Measurements from ENCODE around the gene CHCHD6. TPM values are rescaled to one million over a fixed set of nuclear protein-coding genes. Genes with fewer than 3 reads are reported as not detected.

CHCHD6 gene
- total RNA-seq, 2 experiments from 2014 or later = 5.4 to 7.4 TPM

DNA sequence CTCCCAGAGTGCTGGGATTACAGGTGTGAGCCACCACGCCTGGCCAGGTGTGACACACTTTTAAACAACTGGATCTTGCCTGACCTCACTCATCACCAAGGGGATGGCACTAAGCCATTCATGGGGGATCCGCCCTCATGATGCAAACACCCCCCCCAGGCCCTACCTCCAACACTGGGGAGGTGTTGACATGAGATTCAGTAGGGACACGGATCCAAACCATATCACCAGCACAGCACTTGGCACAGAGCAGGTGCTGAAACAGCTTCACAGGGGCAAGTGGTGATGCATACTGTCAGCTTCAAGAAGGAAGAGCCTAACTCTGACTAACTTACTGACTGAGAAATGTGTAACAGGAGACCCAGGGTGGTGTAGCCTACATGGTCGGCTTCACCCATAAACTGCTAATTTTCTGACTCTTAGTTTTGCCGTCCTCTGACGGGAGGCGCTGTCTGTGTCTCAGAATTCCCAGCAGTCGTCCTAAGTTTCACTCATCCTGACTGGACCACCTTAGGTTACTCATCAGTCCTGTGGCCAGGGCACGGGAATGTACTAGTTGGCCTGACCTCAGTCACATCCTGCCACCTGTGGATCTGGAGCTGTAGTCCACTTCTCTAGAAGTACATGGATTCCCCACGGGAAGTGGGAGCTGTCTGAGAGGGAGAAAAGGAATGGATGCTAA is 197.0 kb downstream of the CHCHD6 start:
- no peaks in the 10 kb centered on the region for H3K4me1 Mint-ChIP-seq
- POLR2A ChIA-PET = no interaction called here
- H3K9me3 Mint-ChIP-seq = no peaks in the 10 kb centered on the region
- no peak overlapping the region for H3K27ac Mint-ChIP-seq
- CTCF ChIA-PET = interaction anchor here (0.6 to 2.0 kb wide), 3 partner anchors 10 to 113 kb away, joined by 3 to 5 read pairs (median 3); no protein-coding TSS in a partner anchor
- DNase-seq = no peak
- H3K27me3 Mint-ChIP-seq = no peaks in the 10 kb centered on the region
- H3K4me3 Mint-ChIP-seq = no peak overlapping the region
- H3K36me3 Mint-ChIP-seq (ENCODE audit: low read depth) = no peaks in the 10 kb centered on the region

DNA sequence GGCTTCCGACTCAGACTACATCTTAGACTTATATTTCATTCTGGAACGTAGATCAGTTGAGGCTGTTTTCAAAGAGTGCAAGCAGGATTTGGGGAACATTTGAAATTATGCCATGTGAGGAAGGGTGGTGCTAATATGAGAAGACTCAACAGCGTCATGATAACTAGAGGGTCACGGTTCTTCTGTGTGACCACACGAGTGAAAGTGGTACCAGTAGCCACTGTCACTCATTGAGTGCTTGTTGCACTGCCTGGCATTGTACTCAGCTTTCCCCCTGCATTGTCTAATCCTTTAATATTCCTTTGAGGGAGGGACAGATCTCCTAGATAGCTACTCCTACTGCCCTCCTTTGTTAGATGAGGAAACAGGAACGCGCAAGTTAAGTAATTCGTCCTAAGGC is 197.6 kb downstream of the CHCHD6 start:
- no peaks in the 10 kb centered on the region for H3K4me1 Mint-ChIP-seq
- POLR2A ChIA-PET = no interaction called here
- H3K36me3 Mint-ChIP-seq (ENCODE audit: low read depth) = no peaks in the 10 kb centered on the region
- no peak overlapping the region for H3K4me3 Mint-ChIP-seq
- DNase-seq = no peak
- no peaks in the 10 kb centered on the region for H3K27me3 Mint-ChIP-seq
- no peak overlapping the region for H3K27ac Mint-ChIP-seq
- CTCF ChIA-PET = interaction anchor here (1.4 to 2.0 kb wide), 3 partner anchors 10 to 13 kb away, joined by 3 to 5 read pairs (median 5); no protein-coding TSS in a partner anchor
- no peaks in the 10 kb centered on the region for H3K9me3 Mint-ChIP-seq

DNA sequence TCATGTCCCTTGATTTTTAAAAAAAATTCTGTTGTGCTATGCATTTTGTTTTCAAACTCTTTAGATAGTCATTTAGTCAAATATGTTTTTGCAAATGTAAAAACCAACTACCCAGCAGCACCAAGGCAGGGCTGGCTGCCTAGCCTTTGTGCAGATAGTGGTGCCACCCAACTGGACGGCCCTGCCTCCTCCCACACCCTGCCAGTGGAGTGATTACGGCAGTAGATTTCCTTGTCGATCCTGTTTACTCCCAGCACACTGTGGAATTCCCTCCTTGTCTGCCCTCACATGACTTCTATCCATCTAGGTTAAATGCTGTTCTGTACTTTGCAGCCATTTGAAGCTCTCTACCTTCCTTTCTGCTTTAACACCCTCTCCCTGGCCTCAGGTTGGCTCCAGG is 199.5 kb downstream of the CHCHD6 start:
- ChIA-PET POLR2A (no interaction called here), CTCF (interaction anchor here (1.3 to 1.9 kb wide), 2 partner anchors 8 to 13 kb away, joined by 3 to 5 read pairs; no protein-coding TSS in a partner anchor)
- Mint-ChIP-seq H3K27ac (no peak overlapping the region), H3K36me3 (ENCODE audit: low read depth) (no peaks in the 10 kb centered on the region), H3K4me3 (no peak overlapping the region), H3K27me3 (no peaks in the 10 kb centered on the region), H3K9me3 (no peaks in the 10 kb centered on the region), H3K4me1 (peaks cover 2% of the 10 kb centered on the region)
- no peak for DNase-seq

DNA sequence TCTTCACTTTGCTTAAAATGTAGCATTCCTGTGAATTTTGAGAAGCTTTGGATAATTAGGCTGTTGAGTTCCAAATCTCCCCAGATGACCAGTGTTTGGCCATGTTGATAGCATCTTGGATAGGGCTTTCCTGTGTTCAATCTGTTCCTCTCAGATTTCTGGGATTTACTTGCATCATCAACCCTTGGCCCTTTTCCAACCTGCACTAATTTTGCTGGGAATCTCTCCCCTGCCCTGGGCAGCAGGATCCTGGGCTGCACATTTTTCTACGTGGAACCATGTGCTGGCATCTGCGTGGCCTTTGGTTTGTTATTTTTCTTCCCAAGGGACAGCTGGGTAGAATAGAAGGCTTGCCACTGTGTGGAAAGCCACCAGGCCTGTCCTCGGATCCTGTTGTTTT is 203.5 kb downstream of the CHCHD6 start:
- H3K27ac Mint-ChIP-seq = no peak overlapping the region
- ChIA-PET POLR2A (no interaction called here), CTCF (no interaction called here)
- no peaks in the 10 kb centered on the region for H3K9me3 Mint-ChIP-seq
- peaks cover 4% of the 10 kb centered on the region for H3K27me3 Mint-ChIP-seq
- H3K4me3 Mint-ChIP-seq = no peak overlapping the region
- H3K36me3 Mint-ChIP-seq (ENCODE audit: low read depth) = peaks cover 4% of the 10 kb centered on the region
- peaks cover 39% of the 10 kb centered on the region for H3K4me1 Mint-ChIP-seq
- no peak for DNase-seq

DNA sequence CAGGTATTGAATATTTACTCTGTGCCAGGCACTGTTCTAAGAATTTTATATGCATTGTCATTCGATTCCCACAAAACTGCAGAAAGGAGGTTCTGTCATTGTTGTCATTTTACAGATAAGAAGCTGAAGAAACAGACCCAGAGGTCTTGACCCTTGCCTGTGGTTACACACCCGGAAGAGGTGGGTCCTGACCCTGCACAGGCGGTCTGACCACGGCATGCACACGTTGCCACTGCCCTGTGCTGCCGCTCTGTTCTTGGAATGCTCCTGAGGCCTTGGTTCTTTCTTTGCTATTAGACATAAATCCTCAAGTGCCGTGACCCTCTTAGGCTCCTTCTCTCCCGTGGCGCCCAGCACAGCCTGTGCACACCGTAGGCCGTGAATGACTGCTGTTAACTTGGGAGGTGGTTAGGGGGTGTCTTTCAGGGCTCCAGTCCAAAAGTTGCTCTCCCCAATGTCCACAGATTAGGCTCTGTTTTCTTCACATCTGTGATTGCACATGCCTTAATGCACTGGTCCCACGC is 204.8 kb downstream of the CHCHD6 start:
- H3K4me1 Mint-ChIP-seq = peaks cover 47% of the 10 kb centered on the region
- CTCF ChIA-PET = no interaction called here

DNA sequence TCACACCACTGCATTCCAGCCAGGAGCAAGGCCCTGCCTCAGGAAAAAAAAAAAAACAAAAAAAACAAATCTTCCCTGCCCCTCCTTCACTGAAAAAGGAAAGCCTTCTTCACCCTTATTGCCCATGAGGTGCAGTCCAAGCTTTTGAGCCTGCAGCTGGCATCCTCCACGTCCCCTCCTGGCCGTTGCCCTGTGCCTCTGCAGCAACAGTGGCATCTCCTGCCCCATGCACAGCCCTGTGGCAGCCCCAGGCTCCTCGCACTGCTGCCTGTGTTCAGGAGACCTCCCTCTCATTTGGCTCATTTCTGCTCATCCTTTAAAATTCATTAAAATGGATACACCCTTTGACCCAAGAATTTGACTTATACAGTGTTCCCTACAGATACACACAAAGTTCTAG is 206.2 kb downstream of the CHCHD6 start:
- Mint-ChIP-seq H3K4me3 (no peak overlapping the region), H3K9me3 (no peaks in the 10 kb centered on the region), H3K36me3 (ENCODE audit: low read depth) (peaks cover 4% of the 10 kb centered on the region), H3K4me1 (peaks cover 49% of the 10 kb centered on the region), H3K27me3 (peaks cover 4% of the 10 kb centered on the region), H3K27ac (peak overlapping the region; percentile 52)
- ChIA-PET CTCF (interaction anchor here (1.1 kb wide), 1 partner anchor 72 kb away, joined by 5 read pairs; the partner anchor contains the start of gene PLXNA1), POLR2A (no interaction called here)
- DNase-seq = no peak

More for the DNA sequence above, 204.8 kb downstream of the CHCHD6 start:
- Mint-ChIP-seq H3K27me3 (peaks cover 4% of the 10 kb centered on the region), H3K4me3 (no peak overlapping the region), H3K9me3 (no peaks in the 10 kb centered on the region), H3K36me3 (ENCODE audit: low read depth) (peaks cover 4% of the 10 kb centered on the region), H3K27ac (no peak overlapping the region)
- peak; percentile 10 for DNase-seq
- POLR2A ChIA-PET = no interaction called here

DNA sequence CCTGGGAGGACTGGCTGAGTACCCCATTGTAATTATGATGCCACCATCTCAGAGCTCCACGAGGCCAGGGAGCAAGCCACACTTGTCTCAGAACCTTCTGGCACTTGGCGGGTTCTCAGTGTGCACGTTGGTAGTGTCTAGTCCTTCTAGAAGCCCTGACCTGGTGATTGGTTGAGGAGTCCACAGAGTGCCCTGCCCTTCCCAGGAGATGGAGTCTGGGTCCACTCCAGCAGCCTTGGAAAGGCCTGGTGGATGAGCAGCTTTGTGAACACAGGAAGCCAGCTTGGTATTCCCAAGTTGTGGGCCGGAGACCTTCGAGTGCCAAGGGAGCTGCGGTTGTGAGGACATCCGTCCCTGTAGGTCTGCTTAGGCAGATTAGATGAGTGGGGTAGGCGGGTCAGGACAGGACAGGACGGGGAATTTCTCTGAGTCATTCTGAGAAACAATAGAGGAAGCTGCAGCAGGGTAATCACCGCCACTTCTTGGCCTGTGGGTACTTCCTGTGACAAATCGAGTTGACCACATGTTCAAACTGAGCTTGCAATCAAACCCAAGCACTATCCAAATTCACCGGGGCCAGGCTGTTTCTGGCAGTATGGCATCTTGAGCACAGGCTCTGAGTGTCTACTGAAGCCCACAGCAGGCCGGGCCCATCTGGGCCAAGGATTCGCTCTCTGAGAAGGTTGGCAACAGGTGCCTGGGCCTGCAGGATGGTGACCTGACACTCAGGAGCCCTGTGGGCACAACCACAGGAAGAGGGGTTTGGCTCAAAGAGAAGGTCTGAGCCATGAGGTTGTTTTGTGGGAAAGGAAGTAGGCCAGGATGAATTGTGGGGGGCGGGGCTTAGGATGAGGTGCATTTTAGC is 207.4 kb downstream of the CHCHD6 start:
- CTCF ChIA-PET = interaction anchor here (0.7 to 1.8 kb wide), 5 partner anchors 9 to 71 kb away, joined by 3 to 9 read pairs (median 5); partner anchors contain the start of gene PLXNA1
- peak overlapping the region; percentile 43 for H3K4me3 Mint-ChIP-seq
- no peaks in the 10 kb centered on the region for H3K9me3 Mint-ChIP-seq
- peak overlapping the region; percentile 87 for H3K27ac Mint-ChIP-seq
- peak; percentile 80 for DNase-seq
- H3K36me3 Mint-ChIP-seq (ENCODE audit: low read depth) = peaks cover 4% of the 10 kb centered on the region
- POLR2A ChIA-PET = no interaction called here
- peaks cover 53% of the 10 kb centered on the region for H3K4me1 Mint-ChIP-seq
- peaks cover 4% of the 10 kb centered on the region for H3K27me3 Mint-ChIP-seq

DNA sequence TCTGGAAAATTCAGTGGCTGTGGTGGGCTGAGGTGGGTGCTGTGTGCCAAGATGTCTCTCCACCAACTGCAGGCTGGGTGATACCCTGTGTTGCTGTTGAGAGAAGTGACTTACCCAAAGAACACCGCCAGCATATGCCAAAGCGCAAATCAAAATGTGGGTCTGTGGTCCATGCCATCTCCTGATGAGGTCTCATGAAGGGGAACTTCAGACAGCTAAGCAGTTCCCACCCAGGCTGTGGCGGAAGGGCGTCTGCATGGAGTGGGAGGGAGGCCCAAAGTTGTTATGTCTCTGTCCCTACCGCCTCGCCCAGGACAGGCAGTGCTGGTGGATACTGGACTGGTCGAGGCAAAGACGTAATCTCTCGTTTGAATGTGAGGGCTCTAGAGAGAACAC is 208.0 kb downstream of the CHCHD6 start:
- Mint-ChIP-seq H3K4me3 (peak overlapping the region; percentile 43), H3K27me3 (peaks cover 4% of the 10 kb centered on the region), H3K36me3 (ENCODE audit: low read depth) (peaks cover 4% of the 10 kb centered on the region), H3K9me3 (no peaks in the 10 kb centered on the region), H3K27ac (peak overlapping the region; percentile 87), H3K4me1 (peaks cover 58% of the 10 kb centered on the region)
- no peak for DNase-seq
- CTCF ChIA-PET = interaction anchor here (0.7 to 1.8 kb wide), 5 partner anchors 9 to 70 kb away, joined by 3 to 9 read pairs (median 5); partner anchors contain the start of gene PLXNA1
- POLR2A ChIA-PET = no interaction called here

DNA sequence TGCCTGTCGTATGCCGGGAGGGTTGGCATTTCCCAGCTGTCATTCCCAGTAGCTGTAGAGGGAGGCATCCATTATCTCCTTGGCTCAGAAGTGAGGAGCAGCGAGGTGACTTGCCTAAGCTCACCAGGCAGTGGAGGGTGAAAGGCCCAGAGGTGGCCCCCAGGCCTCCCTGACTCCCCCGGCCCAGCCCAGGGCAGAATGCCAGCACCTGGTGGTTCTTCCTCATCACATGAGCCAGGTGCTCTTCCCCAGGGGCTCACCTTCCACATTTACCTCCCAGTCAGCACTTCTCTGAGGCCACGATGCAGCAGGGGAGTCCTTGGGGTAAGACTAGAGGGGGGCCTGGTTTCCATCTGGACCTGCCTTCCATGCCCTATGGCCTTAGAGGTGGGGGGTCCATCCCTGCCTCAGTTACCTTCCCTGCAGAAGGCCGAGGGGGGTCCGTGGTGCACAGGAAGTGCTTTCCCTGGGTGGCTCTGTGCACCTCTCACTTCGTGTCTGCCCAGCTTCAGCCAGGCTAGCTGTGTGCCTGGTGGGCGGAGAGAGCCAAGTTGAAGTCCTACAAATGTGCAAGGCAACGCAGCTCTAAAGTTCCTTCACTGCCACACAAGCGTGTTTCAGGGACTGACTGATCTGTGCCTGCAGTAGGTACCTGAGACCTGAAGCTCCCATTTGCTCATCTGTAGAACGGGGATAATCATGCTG is 208.6 kb downstream of the CHCHD6 start:
- H3K36me3 Mint-ChIP-seq (ENCODE audit: low read depth) = peaks cover 4% of the 10 kb centered on the region
- POLR2A ChIA-PET = no interaction called here
- H3K27me3 Mint-ChIP-seq = peaks cover 4% of the 10 kb centered on the region
- no peak overlapping the region for H3K4me3 Mint-ChIP-seq
- H3K9me3 Mint-ChIP-seq = no peaks in the 10 kb centered on the region
- CTCF ChIA-PET = interaction anchor here (1.2 to 2.3 kb wide), 5 partner anchors 9 to 70 kb away, joined by 3 to 9 read pairs (median 5); partner anchors contain the start of gene PLXNA1
- no peak overlapping the region for H3K27ac Mint-ChIP-seq
- no peak for DNase-seq
- H3K4me1 Mint-ChIP-seq = peaks cover 58% of the 10 kb centered on the region

DNA sequence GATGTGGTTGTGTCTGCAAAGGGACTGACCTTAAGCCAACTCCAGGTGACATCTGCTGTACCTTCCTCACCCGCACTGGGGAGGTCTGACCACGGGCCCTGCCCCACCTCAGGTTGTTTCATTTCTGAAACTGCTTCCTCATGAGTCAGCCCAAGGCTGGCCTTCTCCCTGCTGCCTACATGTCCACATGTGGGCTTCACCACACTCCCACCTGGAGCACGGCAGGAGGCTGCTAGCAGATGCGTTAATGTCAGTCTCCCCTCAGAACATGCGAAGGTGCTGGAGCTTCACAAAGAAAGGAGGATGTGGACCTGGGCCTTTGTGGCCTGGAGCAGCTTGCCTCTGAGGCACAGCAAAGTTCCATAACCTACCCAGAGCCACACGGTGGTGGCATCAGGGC is 209.5 kb downstream of the CHCHD6 start:
- Mint-ChIP-seq H3K4me1 (peaks cover 56% of the 10 kb centered on the region), H3K27me3 (peaks cover 4% of the 10 kb centered on the region), H3K9me3 (no peaks in the 10 kb centered on the region), H3K36me3 (ENCODE audit: low read depth) (peaks cover 4% of the 10 kb centered on the region), H3K27ac (no peak overlapping the region), H3K4me3 (no peak overlapping the region)
- CTCF ChIA-PET = interaction anchor here (1.1 to 2.3 kb wide), 4 partner anchors 11 to 25 kb away, joined by 3 to 6 read pairs (median 4); no protein-coding TSS in a partner anchor
- POLR2A ChIA-PET = no interaction called here
- peak; percentile 10 for DNase-seq

DNA sequence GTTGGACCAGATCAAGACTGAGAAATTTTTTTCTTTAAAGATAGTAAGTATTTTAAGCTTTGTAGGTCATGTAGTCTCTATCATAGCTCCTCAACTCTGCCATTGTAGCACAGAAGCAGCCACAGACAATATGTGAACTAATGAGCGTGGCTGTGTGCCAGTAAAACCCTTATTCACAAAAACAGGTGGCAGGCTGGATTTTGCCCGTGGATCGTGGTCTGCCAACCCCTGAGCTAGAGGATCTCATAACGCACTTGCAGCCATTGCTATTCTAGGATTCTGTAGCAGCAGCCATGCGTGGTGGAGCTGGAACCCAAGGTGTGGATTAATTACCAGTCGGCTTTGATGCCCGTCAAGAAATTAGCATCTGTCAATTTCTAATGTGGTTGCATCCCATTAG is 210.2 kb downstream of the CHCHD6 start:
- POLR2A ChIA-PET = no interaction called here
- Mint-ChIP-seq H3K4me3 (no peak overlapping the region), H3K27ac (no peak overlapping the region), H3K4me1 (peaks cover 49% of the 10 kb centered on the region), H3K36me3 (ENCODE audit: low read depth) (peaks cover 4% of the 10 kb centered on the region), H3K27me3 (peaks cover 4% of the 10 kb centered on the region), H3K9me3 (no peaks in the 10 kb centered on the region)
- CTCF ChIA-PET = interaction anchor here (1.1 to 2.3 kb wide), 4 partner anchors 10 to 26 kb away, joined by 3 to 6 read pairs (median 4); no protein-coding TSS in a partner anchor
- DNase-seq = no peak

DNA sequence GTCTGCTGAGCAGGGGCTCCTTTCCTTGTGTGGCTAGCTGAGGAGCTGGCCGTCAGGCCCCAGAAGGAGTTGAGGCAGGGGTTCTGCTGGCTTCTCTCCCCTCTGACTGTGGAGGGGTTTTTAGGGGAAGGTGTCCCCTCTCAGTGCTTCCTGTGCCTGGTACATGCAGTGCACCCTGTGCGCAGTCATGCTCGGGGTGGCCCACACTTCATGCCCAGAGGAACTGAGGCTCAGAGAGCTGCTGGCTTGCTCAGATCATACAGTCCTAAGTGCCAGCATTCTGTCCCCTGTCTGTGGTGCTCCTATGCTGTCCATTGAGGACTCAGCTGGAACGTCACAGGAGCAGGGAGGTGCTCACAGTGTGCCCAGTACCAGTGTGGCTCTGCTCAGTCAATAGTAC is 211.0 kb downstream of the CHCHD6 start:
- Mint-ChIP-seq H3K4me1 (peaks cover 44% of the 10 kb centered on the region), H3K27ac (no peak overlapping the region), H3K4me3 (no peak overlapping the region), H3K9me3 (no peaks in the 10 kb centered on the region), H3K36me3 (ENCODE audit: low read depth) (peaks cover 3% of the 10 kb centered on the region), H3K27me3 (peaks cover 4% of the 10 kb centered on the region)
- ChIA-PET CTCF (interaction anchor here (1.7 to 2.3 kb wide), 2 partner anchors 10 to 14 kb away, joined by 5 to 6 read pairs; no protein-coding TSS in a partner anchor), POLR2A (no interaction called here)
- DNase-seq = no peak

Data from activated CD4-positive, alpha-beta T cell treated with anti-CD3 and anti-CD28 coated beads, Interleukin-2, amount 10 ng/mL, durations not matched to agents 7 days and 5 days (primary cell).